Neuronal stem cell (in vitro differentiated cells): ENCODE data around the gene MKLN1. TPM values are rescaled to one million over a fixed set of nuclear protein-coding genes. Genes with fewer than 3 reads are reported as not detected.

ENCODE experiments used
- DNase-seq: peaks from one replicate; pipeline ENCODE4 v3.0.0-alpha.2; 2013; ENCODE audit warnings: low spot score
- H2AFZ ChIP-seq: one replicate; pipeline ENCODE4 v1.6.1; 2013; ENCODE audit warnings: mild to moderate bottlenecking, low read length, inconsistent platforms
- H2AK5ac ChIP-seq: 2 replicates; pipeline ENCODE4 v1.6.1; 2013; ENCODE audit warnings: low read depth, mild to moderate bottlenecking, inconsistent platforms, low read length, moderate library complexity, mixed read lengths
- H2BK120ac ChIP-seq: 2 replicates; pipeline ENCODE4 v1.6.1; 2013; ENCODE audit warnings: low read depth, mild to moderate bottlenecking, inconsistent platforms, low read length, moderate library complexity, mixed read lengths
- H2BK12ac ChIP-seq: one replicate; pipeline ENCODE4 v1.6.1; 2013; ENCODE audit warnings: low read length, inconsistent platforms
- H2BK15ac ChIP-seq: 2 replicates; pipeline ENCODE4 v1.6.1; 2013; ENCODE audit warnings: mild to moderate bottlenecking, low read length, inconsistent platforms, mixed read lengths
- H2BK5ac ChIP-seq: one replicate; pipeline ENCODE4 v1.6.1; 2013; ENCODE audit warnings: inconsistent platforms, mild to moderate bottlenecking, low read length, moderate library complexity
- H3K14ac ChIP-seq: one replicate; pipeline ENCODE4 v1.6.1; 2013; ENCODE audit warnings: low read length, inconsistent platforms
- H3K18ac ChIP-seq: 2 replicates; pipeline ENCODE4 v1.6.1; 2013; ENCODE audit warnings: low read length, inconsistent platforms
- H3K23ac ChIP-seq: 2 replicates; pipeline ENCODE4 v1.6.1; 2013; ENCODE audit warnings: low read depth, mild to moderate bottlenecking, mixed read lengths, low read length, inconsistent platforms; ENCODE audit not compliant: poor library complexity
- H3K27ac ChIP-seq: replicated peaks from 3 replicates; pipeline ENCODE4 v1.5.1; 2013; ENCODE audit warnings: low read length, inconsistent platforms
- H3K27me3 ChIP-seq, 3 experiments: 2 replicates each; pipeline ENCODE4 v1.6.1; 2013; ENCODE audit warnings: low read length in 3 of 3, mild to moderate bottlenecking in 2 of 3, inconsistent platforms in 1 of 3, low read depth in 1 of 3, mixed read lengths in 1 of 3, moderate library complexity in 1 of 3; ENCODE audit not compliant: control insufficient read depth in 3 of 3, insufficient read depth in 3 of 3
- H3K36me3 ChIP-seq, 2 donors: replicated peaks in 1 of 2; 2 replicates each; pipeline ENCODE4 v1.6.1; 2013; ENCODE audit warnings: low read length in 2 of 2; ENCODE audit not compliant: control insufficient read depth in 2 of 2, insufficient read depth in 2 of 2
- H3K4ac ChIP-seq: 2 replicates; pipeline ENCODE4 v1.6.1; 2013; ENCODE audit warnings: inconsistent platforms, mild to moderate bottlenecking, low read length, moderate library complexity
- H3K4me1 ChIP-seq, 2 donors: 1 replicate in 1 of 2; 2 replicates in 1 of 2; pipeline ENCODE4 v1.6.1; 2013; ENCODE audit warnings: low read length in 2 of 2, low read depth in 1 of 2; ENCODE audit not compliant: control insufficient read depth in 2 of 2, insufficient read depth in 1 of 2
- H3K4me2 ChIP-seq: one replicate; pipeline ENCODE4 v1.6.1; 2013; ENCODE audit warnings: mild to moderate bottlenecking, low read length, inconsistent platforms; ENCODE audit not compliant: insufficient read depth, poor library complexity, severe bottlenecking
- H3K4me3 ChIP-seq, 2 donors: 2 replicates each; pipeline ENCODE4 v1.5.1; 2013; ENCODE audit warnings: low read length in 2 of 2, mild to moderate bottlenecking in 2 of 2, inconsistent platforms in 1 of 2, moderate library complexity in 1 of 2
- H3K79me1 ChIP-seq: one replicate; pipeline ENCODE4 v1.6.1; 2013; ENCODE audit warnings: low read depth, mild to moderate bottlenecking, inconsistent platforms, low read length, moderate library complexity
- H3K9ac ChIP-seq: one replicate; pipeline ENCODE4 v1.6.1; 2013; ENCODE audit warnings: mild to moderate bottlenecking, low read depth, low read length, inconsistent platforms; ENCODE audit not compliant: poor library complexity
- H3K9me3 ChIP-seq, 2 donors: replicated peaks in 1 of 2; 2 replicates each; pipeline versions ENCODE3 to v1.6.1; 2013; ENCODE audit warnings: low read length in 2 of 2, mild to moderate bottlenecking in 2 of 2, inconsistent platforms in 1 of 2, low read depth in 1 of 2, mixed read lengths in 1 of 2, moderate library complexity in 1 of 2; ENCODE audit not compliant: control insufficient read depth in 2 of 2, insufficient read depth in 1 of 2
- H4K8ac ChIP-seq: one replicate; pipeline ENCODE4 v1.6.1; 2013; ENCODE audit warnings: low read depth, mild to moderate bottlenecking, inconsistent platforms, low read length, moderate library complexity
- H4K91ac ChIP-seq: one replicate; pipeline ENCODE4 v1.6.1; 2013; ENCODE audit warnings: low read length, low read depth, mild to moderate bottlenecking, inconsistent platforms; ENCODE audit not compliant: poor library complexity
- whole genome bisulfite sequencing, 2 donors: extraction: QIAGEN DNeasy Blood & Tissue Kit; methylation state at CpG; one replicate each; pipeline ENCODE4 v1.1.7; 2013; ENCODE audit warnings: missing lambda C conversion rate in 2 of 2, mixed read lengths in 1 of 2; ENCODE audit not compliant: insufficient read length in 2 of 2, insufficient replicate concordance in 1 of 2; ENCODE audit errors: extremely low coverage in 2 of 2; 5-methylcytosine and 5-hydroxymethylcytosine counted together
- polyA plus RNA-seq, 2 experiments: library from polyadenylated mRNA; stranded (reverse); fragments of 200-250 nt; gene quantifications; one replicate each; pipeline ENCODE4 v1.2.3, GENCODE V29; 2013

MKLN1 gene
- 14.0 TPM for polyA plus RNA-seq (2013, experiment 1 of 2)
- 14.8 TPM for polyA plus RNA-seq (2013, experiment 2 of 2)

- peak within 1 kb of the TSS; percentile 83 for H3K27ac ChIP-seq
- no peaks in the 10 kb centered on the region for H3K27me3 ChIP-seq
- peak within 1 kb of the TSS; percentile 89 for H3K23ac ChIP-seq
- peak within 1 kb of the TSS; percentile 100 for H3K18ac ChIP-seq
- H4K8ac ChIP-seq = no peak within 1 kb of the TSS
- DNase-seq = peak; percentile 88
- H2BK5ac ChIP-seq = peak within 1 kb of the TSS; percentile 97
- H2BK15ac ChIP-seq = peak within 1 kb of the TSS; percentile 97
- H2AFZ ChIP-seq = peak within 1 kb of the TSS; percentile 89
- peak within 1 kb of the TSS; percentile 83 for H2AK5ac ChIP-seq
- no CpG with 5 or more reads among the region's 69 CpGs for WGBS, 2 donors
- no peak within 1 kb of the TSS for H2BK12ac ChIP-seq
- peaks cover 4% of the 10 kb centered on the region for H3K79me1 ChIP-seq
- peak within 1 kb of the TSS; percentile 93 to 95 for H3K4me3 ChIP-seq
- no peak within 1 kb of the TSS for H4K91ac ChIP-seq
- H3K36me3 ChIP-seq = peaks cover 0 to 9% of the 10 kb centered on the region in 2 donors
- H3K4ac ChIP-seq = peak within 1 kb of the TSS; percentile 99
- peak within 1 kb of the TSS; percentile 49 for H2BK120ac ChIP-seq
- H3K14ac ChIP-seq = peak within 1 kb of the TSS; percentile 92
- H3K4me2 ChIP-seq = peak within 1 kb of the TSS; percentile 86
- H3K4me1 ChIP-seq = peaks cover 3 to 9% of the 10 kb centered on the region in 2 donors
- peaks cover 0 to 6% of the 10 kb centered on the region in 2 donors for H3K9me3 ChIP-seq
- H3K9ac ChIP-seq = peak within 1 kb of the TSS; percentile 99
Measured at GRCh38 chr7:131327626-131328376, at the start of gene MKLN1. Gene MKLN1, plus strand, starts transcription at chr7:131327876. Its CDS starts 24 bp downstream, at chr7:131327900.

- Histone ChIP-seq H3K4me2 (no peak overlapping the region), H2BK12ac (no peak overlapping the region), H2AK5ac (no peak overlapping the region), H3K23ac (no peak overlapping the region), H4K91ac (no peak overlapping the region), H3K9ac (no peak overlapping the region), H4K8ac (no peak overlapping the region), H2BK5ac (no peak overlapping the region), H3K4me1 (no peaks in the 10 kb centered on the region), H3K27ac (no peak overlapping the region), H3K36me3 (no peaks in the 10 kb centered on the region), H3K9me3 (no peaks in the 10 kb centered on the region), H3K4ac (no peak overlapping the region), H3K4me3 (no peak overlapping the region), H2BK15ac (no peak overlapping the region), H2BK120ac (no peak overlapping the region), H3K27me3 (no peaks in the 10 kb centered on the region), H3K14ac (no peak overlapping the region), H3K18ac (no peak overlapping the region), H2AFZ (no peak overlapping the region), H3K79me1 (no peaks in the 10 kb centered on the region)
- DNase-seq = no peak
- no CpG with 5 or more reads among the region's 1 CpG for WGBS, 2 donors
Measured at GRCh38 chr7:131279044-131279443, 48.6 kb upstream of the MKLN1 start.

GRCh38 chr7:131281266-131282048 lies 46.2 kb upstream of the MKLN1 start:
- no peaks in the 10 kb centered on the region for H3K79me1 ChIP-seq
- no peaks in the 10 kb centered on the region for H3K27me3 ChIP-seq
- no peak overlapping the region for H4K8ac ChIP-seq
- no peak for DNase-seq
- H2BK5ac ChIP-seq = no peak overlapping the region
- peaks cover 0 to 12% of the 10 kb centered on the region in 2 donors for H3K4me1 ChIP-seq
- H3K36me3 ChIP-seq = no peaks in the 10 kb centered on the region
- no peak overlapping the region for H2BK12ac ChIP-seq
- no peak overlapping the region for H2AK5ac ChIP-seq
- H3K9ac ChIP-seq = no peak overlapping the region
- H3K27ac ChIP-seq = no peak overlapping the region
- no peak overlapping the region for H2BK15ac ChIP-seq
- no peaks in the 10 kb centered on the region for H3K9me3 ChIP-seq
- no peak overlapping the region for H3K4me2 ChIP-seq
- no peak overlapping the region for H3K23ac ChIP-seq
- no peak overlapping the region for H3K18ac ChIP-seq
- H3K14ac ChIP-seq = no peak overlapping the region
- H2BK120ac ChIP-seq = no peak overlapping the region
- no CpG with 5 or more reads among the region's 5 CpGs for WGBS, 2 donors
- H3K4me3 ChIP-seq = no peak overlapping the region
- H4K91ac ChIP-seq = no peak overlapping the region
- no peak overlapping the region for H2AFZ ChIP-seq
- H3K4ac ChIP-seq = no peak overlapping the region
